ENCODE data around the gene ZNF500. TPM values are rescaled to one million over a fixed set of nuclear protein-coding genes. Genes with fewer than 3 reads are reported as not detected.

Gene ZNF500
- total and polyA plus RNA-seq, 4 donors, result 3.0 to 7.4 (median 5.0) TPM

GRCh38 chr16:4698321-4699045 lies 68.5 kb downstream of the ZNF500 start:
- Histone ChIP-seq H3K9ac (ENCODE audit: low read depth in 1 of 2, low read length in 2 of 2) (no peak overlapping the region), H3K27me3 (ENCODE audit: control insufficient read depth in 4 of 4, insufficient read depth in 4 of 4, low read length in 3 of 4) (no peaks in the 10 kb centered on the region), H3K9me3 (ENCODE audit: control insufficient read depth in 4 of 4, low read length in 3 of 4) (no peaks in the 10 kb centered on the region), H3K4me3 (ENCODE audit: low read depth in 1 of 3, low read length in 3 of 3) (no peak overlapping the region), H3K36me3 (ENCODE audit: control insufficient read depth in 4 of 4, insufficient read depth in 3 of 4, low read depth in 1 of 4, low read length in 3 of 4) (peaks cover 8 to 46% (median 18%) of the 10 kb centered on the region in 4 donors), H3K4me1 (ENCODE audit: control insufficient read depth in 4 of 4, insufficient read depth in 4 of 4, low read length in 3 of 4) (peaks cover 2 to 35% (median 20%) of the 10 kb centered on the region in 4 donors), H3K27ac (ENCODE audit: low read depth in 1 of 2, low read length in 2 of 2) (no peak overlapping the region)
- no peak for DNase-seq (ENCODE audit: low spot score)
- TF ChIP-seq EGR1 (IDR thresholded peaks at IDR 0.05; ENCODE audit: low read depth in 2 of 2), result no peak
- TF ChIP-seq RXRA (IDR thresholded peaks at IDR 0.05), result no peak
- TF ChIP-seq FOXA2 (IDR thresholded peaks at IDR 0.05), result no peak
- TF ChIP-seq HNF4A (conservative IDR thresholded peaks at IDR 0.05), result no peak
- TF ChIP-seq ZBTB33 (IDR thresholded peaks at IDR 0.05), result no peak
- no peak for TF ChIP-seq ATF3 (IDR thresholded peaks at IDR 0.05)
- 96% methylated on average over 36 of the region's 36 CpGs for WGBS

Small RNA genes within 50 kb of the gene (small RNA-seq; reads per million reads assigned to genes)
- not detected for gene RF00017

Other genes with a start within 250 kb of the ZNF500 start
- gene CDIP1, start 228.4 kb downstream of the ZNF500 start, total RNA-seq, result 1 to 10 TPM; 4.4 to 8.4 TPM
- gene CDIP1, start 228.4 kb downstream of the ZNF500 start, polyA plus RNA-seq, result 10 to 100 TPM; 15.7 to 18.6 TPM
- under 1 TPM; 0.09 to 0.25 TPM for gene C16orf96, start 210.8 kb downstream of the ZNF500 start, total RNA-seq
- gene C16orf96, start 210.8 kb downstream of the ZNF500 start, polyA plus RNA-seq, result under 1 TPM; 0.06 to 0.07 TPM
- 1 to 10 TPM; 4.5 to 6.9 TPM for gene UBALD1, start 152.3 kb downstream of the ZNF500 start, total RNA-seq
- gene UBALD1, start 152.3 kb downstream of the ZNF500 start, polyA plus RNA-seq, result 10 to 100 TPM in 1 of 2 donors, 1 to 10 TPM in 1; 8.2 to 22.4 TPM
- 10 to 100 TPM; 15.9 to 35.7 TPM for gene MGRN1, start 142.3 kb downstream of the ZNF500 start, total RNA-seq
- 10 to 100 TPM; 21.9 to 29.9 TPM for gene MGRN1, start 142.3 kb downstream of the ZNF500 start, polyA plus RNA-seq
- gene NUDT16L1, start 73.6 kb downstream of the ZNF500 start, total RNA-seq, result 10 to 100 TPM; 22.4 to 40.3 TPM
- 10 to 100 TPM; 32.3 to 43.4 TPM for gene NUDT16L1, start 73.6 kb downstream of the ZNF500 start, polyA plus RNA-seq
- 10 to 100 TPM in 1 of 2 donors, 1 to 10 TPM in 1; 4.1 to 14.0 TPM for gene ANKS3, start 32.9 kb downstream of the ZNF500 start, total RNA-seq
- 1 to 10 TPM; 4.0 to 5.3 TPM for gene ANKS3, start 32.9 kb downstream of the ZNF500 start, polyA plus RNA-seq
- under 1 TPM; 0.42 to 0.70 TPM for gene DNAAF8, start 32.6 kb downstream of the ZNF500 start, total RNA-seq
- under 1 TPM; 0.33 to 0.75 TPM for gene DNAAF8, start 32.6 kb downstream of the ZNF500 start, polyA plus RNA-seq
- not detected for gene SEPTIN12, start 21.2 kb upstream of the ZNF500 start, total RNA-seq
- gene SEPTIN12, start 21.2 kb upstream of the ZNF500 start, polyA plus RNA-seq, result not detected
- 1 to 10 TPM in 1 of 2 donors, not detected in 1; 1.2 TPM for gene SMIM22, start 28.2 kb upstream of the ZNF500 start, total RNA-seq
- gene SMIM22, start 28.2 kb upstream of the ZNF500 start, polyA plus RNA-seq, result under 1 TPM; 0.49 to 0.72 TPM
- gene ROGDI, start 35.5 kb upstream of the ZNF500 start, total RNA-seq, result 10 to 100 TPM; 14.0 to 28.1 TPM
- 10 to 100 TPM; 16.1 to 18.6 TPM for gene ROGDI, start 35.5 kb upstream of the ZNF500 start, polyA plus RNA-seq
- gene GLYR1, start 80.1 kb upstream of the ZNF500 start, total RNA-seq, result 10 to 100 TPM; 43.7 to 50.2 TPM
- gene GLYR1, start 80.1 kb upstream of the ZNF500 start, polyA plus RNA-seq, result 10 to 100 TPM; 18.1 to 37.4 TPM
- gene UBN1, start 80.3 kb upstream of the ZNF500 start, total RNA-seq, result 10 to 100 TPM; 19.1 to 19.7 TPM
- gene UBN1, start 80.3 kb upstream of the ZNF500 start, polyA plus RNA-seq, result 1 to 10 TPM; 7.3 to 9.3 TPM
- gene PPL, start 170.0 kb upstream of the ZNF500 start, total RNA-seq, result 10 to 100 TPM in 1 of 2 donors, 1 to 10 TPM in 1; 2.1 to 26.0 TPM
- gene PPL, start 170.0 kb upstream of the ZNF500 start, polyA plus RNA-seq, result 1 to 10 TPM; 5.4 to 6.8 TPM
- gene SEC14L5, start 191.2 kb upstream of the ZNF500 start, total RNA-seq, result under 1 TPM; 0.17 to 0.65 TPM
- gene SEC14L5, start 191.2 kb upstream of the ZNF500 start, polyA plus RNA-seq, result under 1 TPM; 0.03 to 0.07 TPM